Measurements from ENCODE around the gene PDE8B. TPM values are rescaled to one million over a fixed set of nuclear protein-coding genes. Genes with fewer than 3 reads are reported as not detected.

PDE8B gene
- polyA plus RNA-seq, 1 of the 3 experiments (the other 2 are of a cell fraction), result not detected

GRCh38 chr5:77300451-77300850 lies 90.0 kb downstream of the PDE8B start:
- WGBS (ENCODE audit: low lambda C conversion rate), result 33% methylated on average over 3 of the region's 3 CpGs
- TF ChIP-seq YY1 (IDR thresholded peaks at IDR 0.05; ENCODE audit: low read depth) (no peak), EP300 (IDR thresholded peaks at IDR 0.05; ENCODE audit: borderline replicate concordance in 1 of 2, low read depth in 1 of 2, low read length in 1 of 2) (no peak), ELF1 (IDR thresholded peaks at IDR 0.05) (no peak), USF2 (IDR thresholded peaks at IDR 0.05; ENCODE audit: borderline replicate concordance, low read depth, low read length) (no peak), MXI1 (IDR thresholded peaks at IDR 0.05; ENCODE audit: low read depth, low read length) (no peak), MEF2A (IDR thresholded peaks at IDR 0.05; ENCODE audit: borderline replicate concordance, low read depth) (no peak), RFX5 (IDR thresholded peaks at IDR 0.05; ENCODE audit: low read length) (no peak), SIN3A (IDR thresholded peaks at IDR 0.05; ENCODE audit: borderline replicate concordance, low read depth, low read length) (no peak), SMC3 (IDR thresholded peaks at IDR 0.05; ENCODE audit: low read depth, low read length) (no peak), RXRA (IDR thresholded peaks at IDR 0.05; ENCODE audit: borderline replicate concordance, low read depth) (no peak), IRF3 (IDR thresholded peaks at IDR 0.05; ENCODE audit: low read depth, low read length) (no peak)
- TF ChIP-seq, protein P1, sequence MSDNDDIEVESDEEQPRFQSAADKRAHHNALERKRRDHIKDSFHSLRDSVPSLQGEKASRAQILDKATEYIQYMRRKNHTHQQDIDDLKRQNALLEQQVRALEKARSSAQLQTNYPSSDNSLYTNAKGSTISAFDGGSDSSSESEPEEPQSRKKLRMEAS (IDR thresholded peaks at IDR 0.05; ENCODE audit: low read depth), result no peak
- no peak overlapping the region for H3K9ac ChIP-seq
- no peak for DNase-seq
- no peaks in the 10 kb centered on the region; the same call in 1 of the 2 replicates for H3K27me3 ChIP-seq (ENCODE audit: insufficient read depth)
- no peak overlapping the region for H2AFZ ChIP-seq (ENCODE audit: low read depth)
- H3K4me2 ChIP-seq, result no peak overlapping the region
- no peak overlapping the region for H3K4me3 ChIP-seq (ENCODE audit: low read depth in 2 of 2, low read length in 1 of 2)
- CTCF ChIA-PET, result interaction anchor here (1.0 kb wide), 1 partner anchor 284 kb away, joined by 3 read pairs; no protein-coding TSS in a partner anchor
- H3K27ac ChIP-seq (ENCODE audit: low read depth in 2 of 2, low read length in 1 of 2), result no peak overlapping the region
- no peaks in the 10 kb centered on the region for H3K9me3 ChIP-seq
- H4K20me1 ChIP-seq (ENCODE audit: insufficient read depth), result no peaks in the 10 kb centered on the region
- no peaks in the 10 kb centered on the region for H3K79me2 ChIP-seq (ENCODE audit: insufficient read depth)
- POLR2A ChIA-PET, result no interaction called here
- H3K4me1 ChIP-seq (ENCODE audit: control insufficient read depth in 1 of 2, insufficient read depth in 2 of 2, low read depth in 1 of 2, low read length in 1 of 2), result peaks cover 0 to 8% of the 10 kb centered on the region in 2 experiments; a peak in 1 of 4 replicates
- no peaks in the 10 kb centered on the region for H3K9me2 ChIP-seq
- H3K36me3 ChIP-seq (replicated peaks in 1 of 2; ENCODE audit: control insufficient read depth in 1 of 2, insufficient read depth in 2 of 2, low read length in 1 of 2), result no peaks in the 10 kb centered on the region
- peaks cover 4% of the 10 kb centered on the region for H3F3A ChIP-seq (replicated peaks; ENCODE audit: insufficient read depth)

GRCh38 chr5:77301447-77301883 lies 91.0 kb downstream of the PDE8B start:
- Histone ChIP-seq H3K9ac (no peak overlapping the region), H3F3A (replicated peaks; ENCODE audit: insufficient read depth) (peaks cover 4% of the 10 kb centered on the region), H4K20me1 (ENCODE audit: insufficient read depth) (no peaks in the 10 kb centered on the region), H3K36me3 (replicated peaks in 1 of 2; ENCODE audit: control insufficient read depth in 1 of 2, insufficient read depth in 2 of 2, low read length in 1 of 2) (no peaks in the 10 kb centered on the region), H3K4me1 (ENCODE audit: control insufficient read depth in 1 of 2, insufficient read depth in 2 of 2, low read depth in 1 of 2, low read length in 1 of 2) (peaks cover 0 to 17% of the 10 kb centered on the region in 2 experiments; a peak in 1 of 4 replicates), H3K9me2 (no peaks in the 10 kb centered on the region), H3K79me2 (ENCODE audit: insufficient read depth) (no peaks in the 10 kb centered on the region), H3K9me3 (no peaks in the 10 kb centered on the region), H3K27me3 (ENCODE audit: insufficient read depth) (no peaks in the 10 kb centered on the region; the same call in 1 of the 2 replicates), H3K4me3 (ENCODE audit: low read depth in 2 of 2, low read length in 1 of 2) (no peak overlapping the region), H3K4me2 (no peak overlapping the region), H2AFZ (ENCODE audit: low read depth) (no peak overlapping the region), H3K27ac (ENCODE audit: low read depth in 2 of 2, low read length in 1 of 2) (no peak overlapping the region)
- 10% methylated on average over 4 of the region's 4 CpGs for WGBS (ENCODE audit: low lambda C conversion rate)
- ChIA-PET CTCF (no interaction called here), POLR2A (no interaction called here)
- DNase-seq, result no peak
- TF ChIP-seq POLR2AphosphoS5 (IDR thresholded peaks at IDR 0.05; ENCODE audit: low read depth, low read length) (no peak), GATA2 (CRISPR knock-in tag; IDR thresholded peaks at IDR 0.05) (no peak), FOSL2 (IDR thresholded peaks at IDR 0.05; ENCODE audit: borderline replicate concordance, low read depth) (no peak), RAD21 (IDR thresholded peaks at IDR 0.05; ENCODE audit: low read length) (no peak), NRF1 (IDR thresholded peaks at IDR 0.05; ENCODE audit: low read depth, low read length) (no peak), FOXJ3 (CRISPR knock-in tag; IDR thresholded peaks at IDR 0.05) (no peak), RFX5 (IDR thresholded peaks at IDR 0.05; ENCODE audit: low read length) (no peak), SIN3A (IDR thresholded peaks at IDR 0.05; ENCODE audit: borderline replicate concordance, low read depth, low read length) (no peak), ZBTB33 (IDR thresholded peaks at IDR 0.05; ENCODE audit: borderline replicate concordance, low read depth) (no peak), EZH2phosphoT487 (IDR thresholded peaks at IDR 0.05; ENCODE audit: borderline replicate concordance, low read depth) (no peak), NFIC (IDR thresholded peaks at IDR 0.05; ENCODE audit: borderline replicate concordance) (no peak), RCOR1 (IDR thresholded peaks at IDR 0.05; ENCODE audit: low read length) (no peak), JUND (IDR thresholded peaks at IDR 0.05) (no peak), FOXM1 (IDR thresholded peaks at IDR 0.05; ENCODE audit: low read depth) (no peak), ELF1 (IDR thresholded peaks at IDR 0.05) (no peak), SMC3 (IDR thresholded peaks at IDR 0.05; ENCODE audit: low read depth, low read length) (no peak)
- TF ChIP-seq, protein P2, sequence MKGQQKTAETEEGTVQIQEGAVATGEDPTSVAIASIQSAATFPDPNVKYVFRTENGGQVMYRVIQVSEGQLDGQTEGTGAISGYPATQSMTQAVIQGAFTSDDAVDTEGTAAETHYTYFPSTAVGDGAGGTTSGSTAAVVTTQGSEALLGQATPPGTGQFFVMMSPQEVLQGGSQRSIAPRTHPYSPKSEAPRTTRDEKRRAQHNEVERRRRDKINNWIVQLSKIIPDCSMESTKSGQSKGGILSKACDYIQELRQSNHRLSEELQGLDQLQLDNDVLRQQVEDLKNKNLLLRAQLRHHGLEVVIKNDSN (IDR thresholded peaks at IDR 0.05; ENCODE audit: borderline replicate concordance, low read depth), result no peak

Measured in SK-N-SH (cell line).